HG03378 (cell line): ENCODE measurements around the gene KHNYN.
"Not testable (repeated sequence)": the region's sequence is repeated elsewhere in the genome, so short reads cannot be mapped to it uniquely, and the experiment has no call there.

ENCODE experiments used
- ATAC-seq: cut with Tn5 transposase; IDR thresholded peaks from one replicate; pipeline ENCODE4 v1.9.1; 2021; ENCODE audit warnings: mild to moderate bottlenecking, moderate library complexity; ENCODE audit not compliant: unreplicated experiment

The KHNYN gene

DNA sequence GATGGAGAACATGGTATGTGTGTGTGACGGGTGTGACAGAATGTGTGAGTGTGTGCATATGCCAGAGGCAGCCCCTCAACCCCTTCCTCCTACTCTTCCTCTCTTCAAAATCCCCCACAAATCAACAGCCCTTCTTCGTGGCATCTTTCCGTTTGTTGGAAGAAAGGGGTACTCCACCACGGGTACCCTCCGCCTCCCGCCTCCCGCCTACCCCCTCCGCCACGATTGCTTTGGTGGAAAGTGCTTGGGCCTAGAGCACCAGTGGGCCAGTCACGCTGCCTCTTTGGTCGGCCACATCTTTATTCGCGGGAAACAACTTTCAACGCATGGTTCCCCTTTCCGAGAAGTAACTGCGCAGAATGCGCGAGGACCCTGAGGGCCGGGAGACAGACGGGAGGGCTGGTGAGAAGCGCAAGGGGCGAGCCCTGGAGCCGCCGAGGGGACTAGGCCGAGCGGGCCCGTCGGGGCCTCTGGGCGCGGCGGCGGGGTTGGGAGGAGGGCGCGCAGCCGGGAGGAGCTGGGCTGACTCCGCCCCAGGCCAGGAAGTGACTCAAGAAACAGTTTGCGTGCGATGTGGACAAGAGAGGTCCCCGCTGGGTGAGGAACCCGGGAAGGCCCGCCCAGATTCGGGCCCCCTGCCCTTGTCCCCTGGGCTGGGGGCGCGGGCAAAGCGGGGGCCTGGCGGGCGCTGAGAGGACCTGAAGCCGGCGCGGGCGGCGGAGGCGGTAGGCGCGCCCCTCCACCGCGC is at the start of gene KHNYN, which contains the start of gene CBLN3:
Gene KHNYN, plus strand, starts transcription at position 560 of the 748 bp plus-strand sequence. CDS start 777 bp downstream, outside the sequence.
Gene CBLN3, minus strand, starts transcription at position 274 of the 748 bp plus-strand sequence. CDS start 614 bp downstream, outside the sequence.
- peak; percentile 85 for ATAC-seq

DNA sequence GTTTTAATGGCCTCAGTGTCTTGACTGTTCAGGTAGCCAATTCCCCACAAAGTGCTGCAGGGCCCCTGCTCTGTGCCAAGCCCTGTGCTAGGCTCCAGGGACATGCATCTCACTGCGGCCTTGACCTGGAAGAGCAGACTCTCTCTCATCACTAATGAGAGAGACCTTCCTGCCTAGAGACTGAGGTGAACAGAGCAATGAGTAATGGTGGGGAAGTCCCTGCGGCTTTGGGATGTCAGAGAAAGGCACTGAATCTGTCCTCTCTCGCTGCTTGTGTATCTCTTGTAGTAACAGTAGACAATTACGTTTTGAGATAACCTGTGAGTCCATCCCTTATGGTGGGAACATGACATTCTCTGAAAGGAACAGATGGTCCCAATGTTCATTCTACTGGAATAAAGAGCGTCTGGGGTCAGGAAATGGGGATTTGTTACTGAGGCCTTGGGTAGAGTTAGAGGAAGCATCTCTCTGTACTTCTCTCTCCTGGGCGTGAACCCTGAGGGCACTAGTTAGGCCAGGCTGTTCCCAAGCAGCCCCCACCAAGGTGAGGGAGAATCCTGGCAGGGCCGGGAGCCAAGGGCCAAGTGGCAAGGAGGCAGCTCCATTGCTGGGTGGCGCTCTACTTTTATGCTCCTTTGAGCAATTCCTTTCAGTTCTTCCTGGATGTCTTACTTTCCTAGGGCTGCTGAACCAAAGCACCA is 48.2 kb upstream of the KHNYN start:
- no peak for ATAC-seq

DNA sequence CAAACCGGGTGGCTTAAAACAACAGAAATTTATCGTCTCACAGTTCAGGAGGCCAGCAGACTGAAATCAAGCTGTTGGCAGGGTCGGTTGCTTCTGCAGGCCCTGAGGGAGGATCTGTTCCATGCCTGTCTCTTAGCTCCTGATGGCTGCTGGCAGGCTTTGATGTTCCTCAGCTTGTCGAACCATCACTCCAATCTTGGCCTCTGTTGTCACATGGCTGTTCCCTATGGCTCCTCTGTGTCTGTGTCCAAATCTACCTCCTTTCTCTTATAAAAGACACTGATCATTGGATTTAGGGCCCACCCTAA is 47.7 kb upstream of the KHNYN start:
- no peak for ATAC-seq

GRCh38 chr14:24384169-24384568 is 45.6 kb upstream of the KHNYN start:
- no peak for ATAC-seq

DNA sequence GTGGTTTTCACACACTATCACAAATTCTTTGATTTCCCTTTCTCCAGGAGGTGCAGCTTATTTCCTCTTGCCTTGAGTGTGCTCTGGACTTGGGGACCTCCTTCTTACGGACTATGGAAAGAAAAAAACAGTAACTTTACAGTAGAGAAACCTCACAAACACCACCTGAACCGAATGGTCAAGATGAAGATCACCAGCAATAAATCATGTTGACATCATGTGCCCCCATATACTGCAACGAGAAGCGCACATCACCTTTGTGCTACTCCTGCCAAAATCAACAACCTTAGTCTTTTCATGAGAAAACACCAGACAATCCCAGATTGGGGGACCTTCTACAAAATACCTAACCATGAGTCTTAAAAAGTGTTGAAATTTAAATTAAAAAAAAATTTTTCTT is 44.2 kb upstream of the KHNYN start:
- ATAC-seq, result no peak

- ATAC-seq, result no peak
Measured at GRCh38 chr14:24387009-24387345, 42.8 kb upstream of the KHNYN start.

DNA sequence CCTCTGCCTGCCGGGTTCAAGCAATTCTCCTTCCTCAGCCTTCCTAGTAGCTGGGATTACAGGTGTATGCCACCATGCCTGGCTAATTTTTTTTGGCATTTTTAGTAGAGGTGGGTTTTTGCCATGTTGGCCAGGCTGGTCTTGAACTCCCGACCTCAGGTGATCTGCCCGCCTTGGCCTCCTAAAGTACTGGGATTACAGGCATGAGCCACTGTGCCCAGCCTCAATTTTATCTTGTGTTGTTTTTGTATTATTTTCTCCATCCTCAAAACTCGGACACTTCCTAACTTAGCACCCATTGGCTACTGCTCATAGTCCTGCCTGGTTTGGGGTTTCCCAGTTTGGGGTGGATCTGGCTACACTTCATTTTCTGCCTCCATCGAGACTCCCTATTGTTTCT is 42.2 kb upstream of the KHNYN start:
- not testable (repeated sequence) for ATAC-seq

DNA sequence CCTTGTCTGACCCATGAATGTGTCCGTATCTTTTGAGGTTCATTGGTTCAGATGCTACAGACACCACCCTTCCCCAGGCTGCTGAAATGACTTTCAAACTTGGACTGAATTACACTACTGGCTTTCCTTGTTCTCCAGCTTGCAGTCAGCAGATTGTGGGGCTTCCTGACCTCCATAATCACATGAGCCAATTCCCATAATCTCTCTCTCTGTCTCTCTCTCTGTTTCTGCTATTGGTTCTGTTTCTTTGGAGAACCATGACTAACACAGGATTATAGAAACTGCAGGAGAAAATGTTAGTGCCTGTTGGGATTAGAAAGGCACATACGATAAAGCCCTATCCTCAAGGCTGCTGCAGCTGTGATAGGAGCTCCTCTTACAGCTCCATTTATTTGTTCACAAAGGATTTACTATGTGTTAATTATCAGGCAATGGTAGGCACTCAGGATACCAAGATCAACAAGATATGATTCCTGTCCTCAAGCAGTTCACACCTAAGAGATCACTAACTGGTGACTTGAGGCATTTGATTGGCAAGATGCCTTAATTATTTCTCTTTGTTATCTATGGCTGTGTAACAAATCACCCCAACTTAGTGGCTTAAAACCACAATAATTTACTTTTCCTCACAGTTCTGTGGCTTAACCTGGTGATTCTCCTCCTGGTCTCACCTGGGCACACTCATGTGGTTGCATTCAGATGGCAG is 41.1 kb upstream of the KHNYN start:
- no peak for ATAC-seq

DNA sequence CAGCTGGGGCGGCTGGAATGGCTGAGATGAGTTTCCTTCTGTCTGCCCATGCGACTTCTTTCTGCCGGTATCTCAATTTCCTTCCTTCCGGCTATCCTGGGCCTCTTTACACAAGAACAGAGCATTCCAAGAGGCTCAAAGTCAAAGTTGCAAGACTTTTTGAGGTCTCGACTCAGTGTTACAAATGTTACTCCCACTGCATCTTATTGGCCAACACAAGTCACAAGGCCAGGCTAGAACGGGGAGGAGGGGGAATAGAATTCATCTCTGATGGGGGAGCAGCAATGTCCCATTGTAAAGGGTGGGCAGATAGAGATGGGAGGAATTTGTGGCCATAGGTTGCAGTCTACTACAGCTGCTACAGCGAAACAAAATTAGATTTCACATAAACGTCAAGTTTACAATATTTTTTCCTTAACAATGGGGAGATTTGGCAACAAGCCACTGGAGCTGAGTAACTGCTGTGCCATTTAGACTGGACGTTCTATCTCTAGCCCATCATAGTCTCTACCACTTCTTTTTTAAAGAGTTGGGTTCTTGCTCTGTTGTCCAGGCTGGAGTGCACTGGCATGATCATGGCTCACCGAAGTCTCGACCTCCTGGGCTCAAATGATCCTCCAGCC is 40.4 kb upstream of the KHNYN start:
- ATAC-seq, result no peak

DNA sequence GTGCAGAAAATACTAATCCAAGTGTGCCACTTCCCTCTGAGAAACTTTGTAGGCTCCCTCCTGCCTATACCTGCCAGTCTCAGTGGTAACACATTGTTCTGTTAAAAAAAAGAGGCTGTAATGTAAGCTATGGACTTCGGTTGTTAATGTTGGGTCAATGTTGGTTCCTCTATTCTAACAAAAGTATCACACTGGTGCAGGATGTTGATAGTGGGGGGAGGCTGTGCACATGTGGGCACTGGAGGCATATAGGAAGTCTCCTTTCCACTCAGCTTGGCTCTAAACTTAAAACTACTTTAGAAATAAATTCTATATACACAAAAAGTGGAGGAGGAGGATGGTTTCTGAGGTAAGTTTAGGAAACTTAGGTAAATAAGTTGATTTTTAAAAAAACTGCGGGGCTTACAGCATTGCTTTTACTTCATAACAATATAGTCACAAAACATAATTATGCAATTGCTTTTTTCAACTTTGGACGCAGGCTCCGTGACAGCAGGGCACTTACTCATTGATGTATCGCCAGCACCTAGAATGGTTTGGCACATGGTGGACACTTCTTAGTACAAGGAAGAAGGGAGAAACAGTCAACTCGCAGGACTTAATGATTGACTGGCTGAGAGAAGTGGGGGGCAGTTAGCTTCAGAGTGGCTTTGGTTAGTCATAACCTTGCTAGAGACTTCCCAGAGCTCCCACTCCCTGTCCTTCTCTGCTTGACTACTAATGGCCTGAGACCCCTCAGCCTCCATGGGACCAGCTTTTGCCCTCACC is 38.9 kb upstream of the KHNYN start:
- ATAC-seq, result no peak

- no peak for ATAC-seq
Measured at GRCh38 chr14:24392325-24393091, 37.2 kb upstream of the KHNYN start.

DNA sequence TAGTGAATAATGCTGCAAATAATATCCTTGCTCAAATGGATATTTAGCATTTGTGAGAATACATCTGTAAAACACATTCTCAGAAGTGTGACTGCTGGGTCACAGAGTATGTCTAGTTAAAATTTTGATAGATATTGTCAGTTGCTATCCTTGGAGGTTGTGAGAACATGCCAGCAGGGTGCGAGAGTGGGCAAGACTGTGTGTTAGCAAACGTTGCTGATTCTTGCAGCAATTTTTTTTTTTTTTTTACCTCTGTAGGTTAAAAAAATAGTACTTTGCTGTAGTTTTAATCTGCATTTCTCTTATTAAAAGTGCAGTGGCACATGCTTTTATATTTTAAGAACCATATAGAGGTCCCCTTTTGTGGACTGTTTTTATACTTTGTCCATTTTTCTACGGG is 35.5 kb upstream of the KHNYN start:
- ATAC-seq, result no peak

GRCh38 chr14:24395609-24396582 is 33.9 kb upstream of the KHNYN start:
- no peak for ATAC-seq

DNA sequence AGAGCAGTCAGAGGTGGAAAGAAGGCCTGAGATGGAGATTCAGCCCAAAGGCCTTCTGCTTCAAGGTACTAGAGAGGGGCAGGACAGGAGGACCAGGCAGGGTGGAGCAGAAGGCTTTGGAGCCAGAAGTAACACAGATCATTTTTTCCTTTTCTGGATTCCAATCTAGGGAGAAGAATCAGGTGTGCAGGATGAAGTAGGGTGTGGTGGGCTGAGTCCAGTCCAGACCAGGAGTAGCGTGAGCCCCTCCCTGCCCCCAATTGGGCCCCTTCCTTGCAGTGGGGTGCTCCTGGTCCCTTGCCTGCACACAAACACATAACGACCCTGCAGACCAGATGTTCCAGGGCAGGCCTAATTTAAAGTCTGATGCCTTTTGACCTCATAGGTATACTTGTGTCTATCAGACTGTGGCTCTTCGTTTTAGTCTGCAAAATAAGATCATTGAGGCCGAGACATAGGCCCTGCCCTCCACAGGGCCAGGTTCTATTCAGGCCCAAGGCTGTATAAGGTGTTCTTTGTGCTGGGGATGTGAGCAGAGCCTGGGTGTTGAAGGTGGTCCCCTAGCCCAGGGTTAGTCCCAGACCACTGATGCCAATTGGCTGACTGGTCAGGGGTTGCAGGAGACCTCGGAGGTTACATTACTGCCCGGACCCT is 32.0 kb upstream of the KHNYN start:
- ATAC-seq, result no peak

DNA sequence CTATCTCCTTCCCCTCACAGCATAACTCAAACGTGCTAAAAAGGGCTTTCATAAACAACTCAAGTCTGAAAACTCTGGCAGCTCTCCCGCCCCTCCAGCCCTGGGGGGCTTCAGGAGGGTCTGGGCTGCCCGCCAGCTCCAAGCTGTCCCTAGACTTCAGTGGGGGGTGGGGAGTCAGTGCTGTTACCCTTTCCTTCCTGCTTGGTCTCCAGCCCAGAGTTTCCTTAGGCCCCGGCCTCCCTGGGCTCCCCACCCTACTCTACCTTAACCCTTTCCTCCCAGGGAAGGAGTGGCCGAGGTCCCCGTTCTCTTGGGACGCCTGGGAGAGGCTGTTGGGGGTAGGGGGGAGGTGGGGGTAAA is 31.5 kb upstream of the KHNYN start:
- no peak for ATAC-seq

- no peak for ATAC-seq
Measured at GRCh38 chr14:24398653-24399446, 30.9 kb upstream of the KHNYN start, which contains the start of gene NYNRIN. NYNRIN (plus strand) TSS chr14:24399003; CDS start chr14:24399247, 244 bp downstream.

GRCh38 chr14:24399447-24399822 is 30.3 kb upstream of the KHNYN start:
- no peak for ATAC-seq
